Stimulated activated naive CD8-positive, alpha-beta T cell treated with anti-CD3 and anti-CD28 coated beads, Interleukin-15, amount 100 ng/mL, for 72 hours (primary cell): ENCODE measurements around the gene RBM38.
A peak's percentile ranks its signal among the peaks of the same experiment; 100 is the strongest.
"Not testable (repeated sequence)": the region's sequence is repeated elsewhere in the genome, so short reads cannot be mapped to it uniquely, and the experiment has no call there.

Experiments
- ATAC-seq: fragments of 150-1000 bp; cut with Tn5 transposase; 2 replicates; pipeline ENCODE4 v1.10.0; 2021; ENCODE audit warnings: mild to moderate bottlenecking, moderate library complexity
- DNase-seq, 2 donors: peaks; one replicate each; pipeline ENCODE4 v3.0.0; 2021 to 2022
- H3K27ac Mint-ChIP-seq, 2 donors: one replicate each; pipeline ENCODE4 v1.8.0; 2022; ENCODE audit warnings: mild to moderate bottlenecking in 2 of 2, mixed read lengths in 2 of 2, moderate library complexity in 2 of 2
- H3K27me3 Mint-ChIP-seq: one replicate; pipeline ENCODE4 v1.8.0; 2022; ENCODE audit warnings: mixed read lengths
- H3K4me1 Mint-ChIP-seq: one replicate; pipeline ENCODE4 v1.8.0; 2022; ENCODE audit warnings: mild to moderate bottlenecking, mixed read lengths
- H3K4me3 Mint-ChIP-seq, 2 donors: one replicate each; pipeline ENCODE4 v1.8.0; 2022; ENCODE audit warnings: mild to moderate bottlenecking in 2 of 2, mixed read lengths in 2 of 2, moderate library complexity in 1 of 2
- H3K9me3 Mint-ChIP-seq, 2 donors: one replicate each; pipeline ENCODE4 v1.8.0; 2022; ENCODE audit warnings: mixed read lengths in 2 of 2

RBM38 gene

GRCh38 chr20:57428324-57429158, 37.3 kb downstream of the RBM38 start:
- peaks cover 67% of the 10 kb centered on the region for H3K4me1 Mint-ChIP-seq
- H3K27ac Mint-ChIP-seq: no peak overlapping the region
- ATAC-seq: no peak

GRCh38 chr20:57429159-57429496, 37.9 kb downstream of the RBM38 start:
- DNase-seq (no peak), ATAC-seq (no peak)
- H3K27ac Mint-ChIP-seq: no peak overlapping the region
- no peaks in the 10 kb centered on the region for H3K27me3 Mint-ChIP-seq
- H3K4me3 Mint-ChIP-seq: no peak overlapping the region
- H3K9me3 Mint-ChIP-seq: no peaks in the 10 kb centered on the region
- peaks cover 67% of the 10 kb centered on the region for H3K4me1 Mint-ChIP-seq

More at GRCh38 chr20:57428324-57429158, 37.3 kb downstream of the RBM38 start:
- H3K4me3 Mint-ChIP-seq: no peak overlapping the region
- H3K9me3 Mint-ChIP-seq: no peaks in the 10 kb centered on the region
- H3K27me3 Mint-ChIP-seq: no peaks in the 10 kb centered on the region
- DNase-seq: no peak

- ATAC-seq (no peak), DNase-seq (no peak)
- peaks cover 69% of the 10 kb centered on the region for H3K4me1 Mint-ChIP-seq
- no peaks in the 10 kb centered on the region for H3K9me3 Mint-ChIP-seq
- H3K4me3 Mint-ChIP-seq: no peak overlapping the region
- H3K27me3 Mint-ChIP-seq: no peaks in the 10 kb centered on the region
- no peak overlapping the region for H3K27ac Mint-ChIP-seq
These were observed 38.5 kb downstream of the RBM38 start for GRCh38 chr20:57429580-57430200.

- not testable (repeated sequence) for ATAC-seq, H3K4me3 Mint-ChIP-seq
These were observed 39.0 kb downstream of the RBM38 start for GRCh38 chr20:57430201-57430596.

GRCh38 chr20:57431539-57431835, 40.3 kb downstream of the RBM38 start:
- Mint-ChIP-seq H3K9me3 (no peaks in the 10 kb centered on the region), H3K27ac (no peak overlapping the region), H3K4me3 (no peak overlapping the region), H3K27me3 (no peaks in the 10 kb centered on the region), H3K4me1 (peaks cover 69% of the 10 kb centered on the region)
- ATAC-seq (no peak), DNase-seq (no peak)

More at GRCh38 chr20:57430201-57430596, 39.0 kb downstream of the RBM38 start:
- not testable (repeated sequence) for H3K27ac Mint-ChIP-seq, DNase-seq, H3K27me3 Mint-ChIP-seq, H3K9me3 Mint-ChIP-seq
- H3K4me1 Mint-ChIP-seq: peaks cover 69% of the 10 kb centered on the region

GRCh38 chr20:57432480-57432861, 41.3 kb downstream of the RBM38 start:
- no peak for ATAC-seq
- Mint-ChIP-seq H3K27ac (peak overlapping the region; percentile 86 to 98), H3K4me1 (peaks cover 59% of the 10 kb centered on the region), H3K9me3 (no peaks in the 10 kb centered on the region), H3K4me3 (peak overlapping the region; percentile 54 to 71), H3K27me3 (no peaks in the 10 kb centered on the region)
- no peak for DNase-seq

DNA sequence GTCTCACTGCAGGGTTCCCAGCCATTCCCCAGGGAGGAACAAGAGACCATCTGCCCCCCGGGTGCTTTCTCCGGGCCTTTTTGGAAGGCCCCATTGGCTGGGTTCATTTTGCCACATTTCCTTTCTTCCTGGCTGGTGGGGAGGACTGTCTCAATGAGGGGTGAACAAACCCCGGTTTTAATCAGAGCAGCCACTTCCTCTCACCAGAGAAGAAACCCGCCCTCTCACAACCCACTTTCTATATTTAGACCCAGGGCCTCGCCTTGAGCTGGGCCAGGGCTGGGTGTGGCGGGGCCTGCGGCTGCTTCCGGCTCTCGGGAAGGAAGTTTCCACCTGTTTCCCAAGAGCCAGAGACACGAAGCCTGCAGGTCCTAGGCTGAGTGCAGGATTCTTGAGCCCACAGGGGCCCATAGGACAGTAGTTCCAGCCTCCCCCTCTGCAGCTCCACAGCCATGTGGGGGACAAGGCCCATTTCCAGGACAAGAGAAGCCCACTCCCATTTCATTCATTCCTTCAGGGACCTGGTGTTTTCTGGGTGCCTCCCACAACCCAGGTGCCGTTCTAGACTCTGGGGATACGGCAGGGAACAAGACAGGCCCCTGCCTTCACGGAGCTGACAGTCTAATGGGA, 41.8 kb downstream of the RBM38 start:
- peak overlapping the region; percentile 54 to 71 for H3K4me3 Mint-ChIP-seq
- ATAC-seq: peak; percentile 95
- peak overlapping the region; percentile 86 to 98 for H3K27ac Mint-ChIP-seq
- H3K27me3 Mint-ChIP-seq: no peaks in the 10 kb centered on the region
- DNase-seq: peak; percentile 57 to 68
- H3K4me1 Mint-ChIP-seq: peaks cover 58% of the 10 kb centered on the region
- no peaks in the 10 kb centered on the region for H3K9me3 Mint-ChIP-seq

DNA sequence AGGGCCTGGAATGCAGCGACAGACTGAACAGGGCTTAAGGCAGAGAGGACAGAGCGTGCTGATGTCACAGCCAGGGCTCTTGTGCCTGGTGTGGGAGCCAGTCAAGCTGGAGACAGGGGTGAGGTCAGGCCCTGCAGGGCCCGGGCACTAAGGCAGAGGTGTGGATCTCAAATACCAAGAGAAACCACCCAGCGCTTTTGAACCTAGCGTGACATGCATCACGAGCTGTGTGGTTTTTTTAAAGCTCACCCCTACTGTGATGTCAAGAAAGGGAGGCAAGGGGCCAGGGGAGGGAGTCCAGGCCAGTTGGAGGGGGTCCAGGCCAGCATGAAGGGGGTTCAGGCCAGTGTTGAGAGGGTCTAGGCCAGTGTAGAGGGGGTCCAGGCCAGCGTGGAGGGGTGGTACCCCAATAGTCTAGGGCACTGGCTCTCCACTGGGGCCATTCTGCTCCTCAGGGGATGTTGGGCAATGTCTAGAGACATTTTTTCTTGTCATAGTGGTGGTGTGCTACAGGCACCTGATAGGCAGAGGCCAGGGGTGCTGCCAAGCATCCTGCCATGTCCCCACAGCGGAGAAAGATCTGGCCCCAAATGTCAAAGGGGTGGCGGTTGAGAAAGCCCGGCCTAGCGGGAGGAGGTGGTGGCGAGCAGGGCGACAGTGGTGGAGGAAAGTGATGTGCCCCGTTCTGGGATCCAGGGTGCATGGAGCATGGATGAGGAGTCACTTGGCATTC, 42.6 kb downstream of the RBM38 start:
- ATAC-seq: peak; percentile 58
- Mint-ChIP-seq H3K4me3 (peak overlapping the region; percentile 54 to 71), H3K9me3 (no peaks in the 10 kb centered on the region), H3K4me1 (peaks cover 58% of the 10 kb centered on the region), H3K27me3 (no peaks in the 10 kb centered on the region), H3K27ac (peak overlapping the region; percentile 86 to 98)
- DNase-seq: peak; percentile 29 to 41

- Mint-ChIP-seq H3K9me3 (no peaks in the 10 kb centered on the region), H3K27ac (no peak overlapping the region), H3K4me3 (peak overlapping the region in 1 of 2 donors; percentile 44), H3K4me1 (peaks cover 58% of the 10 kb centered on the region), H3K27me3 (no peaks in the 10 kb centered on the region)
- DNase-seq: no peak
- no peak for ATAC-seq
These were observed 43.1 kb downstream of the RBM38 start for GRCh38 chr20:57434390-57434700.

GRCh38 chr20:57435105-57435497, 43.9 kb downstream of the RBM38 start:
- H3K4me1 Mint-ChIP-seq: peaks cover 56% of the 10 kb centered on the region
- peak overlapping the region in 1 of 2 donors; percentile 38 for H3K4me3 Mint-ChIP-seq
- H3K9me3 Mint-ChIP-seq: no peaks in the 10 kb centered on the region
- no peak for ATAC-seq
- H3K27me3 Mint-ChIP-seq: no peaks in the 10 kb centered on the region
- DNase-seq: no peak
- H3K27ac Mint-ChIP-seq: no peak overlapping the region

DNA sequence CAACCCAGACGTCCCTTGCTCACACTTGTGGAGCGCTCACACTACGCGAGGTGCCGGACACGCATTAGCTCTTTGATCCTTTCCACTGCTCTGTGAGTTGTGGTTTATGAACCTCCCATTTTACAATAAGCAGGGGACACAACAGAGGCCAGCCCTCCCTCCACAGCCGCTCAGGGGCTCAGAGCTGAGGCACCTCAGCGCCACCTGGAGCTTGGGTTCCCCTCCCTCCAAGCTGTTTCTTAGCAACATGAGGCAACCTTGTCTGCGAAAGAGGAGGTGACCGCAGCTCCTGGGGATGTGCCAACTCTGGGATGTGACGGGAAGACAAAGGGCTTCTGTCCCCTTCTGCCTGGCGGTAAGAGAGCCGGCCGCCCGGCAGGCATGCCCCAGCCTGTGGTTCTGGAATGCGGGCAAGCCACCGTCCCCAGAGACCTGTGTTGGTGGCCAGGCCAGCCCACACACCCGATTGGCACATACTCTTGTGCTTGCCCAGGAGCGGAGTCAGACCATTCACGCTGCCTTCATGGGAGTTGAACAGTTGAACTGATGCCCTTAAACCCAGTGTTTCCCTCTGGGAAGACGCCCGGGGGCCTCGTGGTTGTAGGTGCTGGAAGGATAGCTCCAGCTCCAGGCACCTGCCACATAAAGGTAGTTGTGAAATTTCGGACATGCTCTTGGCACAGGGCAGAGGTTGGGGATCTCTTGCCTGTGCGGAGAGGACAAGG, 44.5 kb downstream of the RBM38 start:
- DNase-seq (no peak), ATAC-seq (no peak)
- H3K4me1 Mint-ChIP-seq: peaks cover 61% of the 10 kb centered on the region
- no peaks in the 10 kb centered on the region for H3K27me3 Mint-ChIP-seq
- H3K9me3 Mint-ChIP-seq: no peaks in the 10 kb centered on the region
- peak overlapping the region in 1 of 2 donors; percentile 63 for H3K4me3 Mint-ChIP-seq
- H3K27ac Mint-ChIP-seq: no peak overlapping the region

GRCh38 chr20:57436223-57436545, 45.0 kb downstream of the RBM38 start:
- H3K9me3 Mint-ChIP-seq: no peaks in the 10 kb centered on the region
- no peaks in the 10 kb centered on the region for H3K27me3 Mint-ChIP-seq
- peaks cover 61% of the 10 kb centered on the region for H3K4me1 Mint-ChIP-seq
- ATAC-seq: no peak
- no peak for DNase-seq
- peak overlapping the region in 1 of 2 donors; percentile 24 for H3K27ac Mint-ChIP-seq
- H3K4me3 Mint-ChIP-seq: peak overlapping the region in 1 of 2 donors; percentile 29

- no peak overlapping the region for H3K4me3 Mint-ChIP-seq
- H3K9me3 Mint-ChIP-seq: no peaks in the 10 kb centered on the region
- H3K27me3 Mint-ChIP-seq: no peaks in the 10 kb centered on the region
- peak overlapping the region in 1 of 2 donors; percentile 3 for H3K27ac Mint-ChIP-seq
- peaks cover 50% of the 10 kb centered on the region for H3K4me1 Mint-ChIP-seq
- no peak for ATAC-seq
- no peak for DNase-seq
These were observed 46.1 kb downstream of the RBM38 start for GRCh38 chr20:57437267-57437666.

DNA sequence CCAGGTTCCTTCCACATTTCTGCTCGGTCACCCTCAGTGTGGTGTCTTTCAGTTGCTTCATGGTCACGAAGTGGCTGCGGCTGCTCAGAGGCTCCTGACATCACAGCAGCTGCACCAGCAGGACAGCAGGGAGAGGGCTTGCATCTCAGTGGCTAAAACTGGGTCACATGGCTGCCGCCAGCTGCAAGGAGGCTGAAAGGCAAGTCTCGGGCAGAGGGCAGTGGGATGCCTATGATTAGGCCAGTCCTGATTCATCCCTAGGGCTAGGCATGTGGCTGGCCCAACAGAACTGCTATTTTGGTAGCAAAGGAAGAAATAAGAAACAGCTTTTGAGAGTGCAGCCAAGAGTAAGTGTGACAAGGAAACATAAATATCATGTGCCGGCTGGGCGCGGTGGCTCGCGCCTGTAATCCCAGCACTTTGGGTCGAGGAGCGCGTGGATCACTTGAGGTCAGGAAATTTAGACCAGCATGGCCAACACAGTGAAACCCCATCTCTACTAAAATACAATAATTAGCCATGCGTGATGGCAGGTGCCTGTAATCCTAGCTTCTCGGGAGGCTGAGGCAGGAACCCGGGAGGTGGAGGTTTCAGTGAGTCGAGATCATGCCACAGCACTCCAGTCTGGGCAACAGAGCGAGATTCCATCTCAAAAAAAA, 46.6 kb downstream of the RBM38 start:
- no peak overlapping the region for H3K27ac Mint-ChIP-seq
- no peak for ATAC-seq
- DNase-seq: no peak
- H3K4me1 Mint-ChIP-seq: peaks cover 44% of the 10 kb centered on the region
- no peak overlapping the region for H3K4me3 Mint-ChIP-seq
- H3K27me3 Mint-ChIP-seq: no peaks in the 10 kb centered on the region
- H3K9me3 Mint-ChIP-seq: no peaks in the 10 kb centered on the region

DNA sequence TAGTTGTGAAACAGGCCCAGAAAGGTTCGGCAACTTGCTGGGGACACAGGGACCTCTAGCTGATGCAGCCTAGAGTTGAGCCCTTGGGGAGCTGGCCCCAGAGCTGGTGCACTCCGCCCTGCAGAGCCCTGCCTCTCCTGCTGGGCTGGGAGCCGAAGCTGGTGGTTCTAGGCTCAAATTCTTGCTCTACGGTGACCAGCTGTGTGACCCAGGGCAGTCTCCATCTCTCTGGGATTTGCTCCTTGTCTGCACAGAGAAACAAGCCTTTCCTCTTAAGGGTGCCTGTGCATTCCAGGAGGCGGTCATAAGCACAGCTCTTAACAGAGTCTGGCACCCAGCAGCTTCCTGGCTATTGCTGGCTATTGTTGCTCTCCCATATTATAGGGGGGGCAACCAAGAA, 47.4 kb downstream of the RBM38 start:
- Mint-ChIP-seq H3K4me3 (no peak overlapping the region), H3K27ac (no peak overlapping the region), H3K4me1 (peaks cover 37% of the 10 kb centered on the region), H3K9me3 (no peaks in the 10 kb centered on the region), H3K27me3 (no peaks in the 10 kb centered on the region)
- DNase-seq (no peak), ATAC-seq (no peak)
